Stimulated activated CD4-positive, alpha-beta T cell treated with anti-CD3 and anti-CD28 coated beads, TNF-alpha, amount 100 ng/mL, for 24 hours (primary cell): Measurements from ENCODE around the gene ADRA2C.
"Not testable (repeated sequence)": the region's sequence is repeated elsewhere in the genome, so short reads cannot be mapped to it uniquely, and the experiment has no call there.

ENCODE experiments used
- DNase-seq, 3 experiments: peaks; one replicate each; pipeline ENCODE4 v3.0.0-alpha.2; 2020; ENCODE audit warnings: low read depth in 3 of 3

The ADRA2C gene

GRCh38 chr4:3812211-3812934 is 46.2 kb downstream of the ADRA2C start:
- DNase-seq: no peak

- DNase-seq: no peak
Observed at GRCh38 chr4:3813151-3814052, 47.2 kb downstream of the ADRA2C start.

GRCh38 chr4:3814053-3814570 is 47.9 kb downstream of the ADRA2C start:
- no peak for DNase-seq

GRCh38 chr4:3814838-3815237 is 48.7 kb downstream of the ADRA2C start:
- not testable (repeated sequence) for DNase-seq

GRCh38 chr4:3816256-3816825 is 50.2 kb downstream of the ADRA2C start:
- no peak for DNase-seq

GRCh38 chr4:3816983-3817960 is 51.1 kb downstream of the ADRA2C start:
- DNase-seq: no peak
